GM21737 (cell line): ENCODE measurements around the gene POMT2.
"Not testable (repeated sequence)": the region's sequence is repeated elsewhere in the genome, so short reads cannot be mapped to it uniquely, and the experiment has no call there.

Experiments used
- ATAC-seq: cut with Tn5 transposase; IDR thresholded peaks from one replicate; pipeline ENCODE4 v1.9.1; 2021; ENCODE audit warnings: mild to moderate bottlenecking, moderate library complexity; ENCODE audit not compliant: unreplicated experiment

POMT2 gene

GRCh38 chr14:77320238-77320935, at the start of gene POMT2:
Gene POMT2 (minus strand): TSS chr14:77320883. CDS start chr14:77320681, 202 bp downstream.
- ATAC-seq, result peak; percentile 60

GRCh38 chr14:77369285-77369684, 48.6 kb upstream of the POMT2 start:
- ATAC-seq, result no peak

- no peak for ATAC-seq
These were observed 43.5 kb upstream of the POMT2 start for GRCh38 chr14:77364146-77364545.

- no peak for ATAC-seq
These were observed 38.9 kb upstream of the POMT2 start for GRCh38 chr14:77359626-77360025.

GRCh38 chr14:77356899-77357298, 36.2 kb upstream of the POMT2 start:
- ATAC-seq, result no peak

GRCh38 chr14:77355811-77356210, 35.1 kb upstream of the POMT2 start:
- no peak for ATAC-seq

- no peak for ATAC-seq
These were observed 32.9 kb upstream of the POMT2 start for GRCh38 chr14:77353469-77354141.

- no peak for ATAC-seq
These were observed 27.1 kb upstream of the POMT2 start for GRCh38 chr14:77347751-77348150.

GRCh38 chr14:77346495-77346894, 25.8 kb upstream of the POMT2 start:
- ATAC-seq, result no peak

GRCh38 chr14:77344377-77344996, 23.8 kb upstream of the POMT2 start:
- no peak for ATAC-seq

- no peak for ATAC-seq
These were observed 23.0 kb upstream of the POMT2 start for GRCh38 chr14:77343662-77344061.

- ATAC-seq, result no peak
These were observed 22.2 kb upstream of the POMT2 start for GRCh38 chr14:77342726-77343397.

GRCh38 chr14:77340389-77340788, 19.7 kb upstream of the POMT2 start:
- ATAC-seq, result no peak

GRCh38 chr14:77339407-77339806, 18.7 kb upstream of the POMT2 start:
- no peak for ATAC-seq

GRCh38 chr14:77338302-77338701, 17.6 kb upstream of the POMT2 start:
- ATAC-seq, result no peak

GRCh38 chr14:77337880-77338279, 17.2 kb upstream of the POMT2 start:
- ATAC-seq, result no peak

- ATAC-seq, result not testable (repeated sequence)
These were observed 16.6 kb upstream of the POMT2 start for GRCh38 chr14:77337255-77337654.

- no peak for ATAC-seq
These were observed 14.9 kb upstream of the POMT2 start for GRCh38 chr14:77335576-77335975.

GRCh38 chr14:77329872-77330271, 9.2 kb upstream of the POMT2 start:
- ATAC-seq, result no peak

- ATAC-seq, result no peak
These were observed 6.4 kb upstream of the POMT2 start for GRCh38 chr14:77327111-77327510.

GRCh38 chr14:77325746-77326094, 5.0 kb upstream of the POMT2 start:
- no peak for ATAC-seq
